Naive thymus-derived CD4-positive, alpha-beta T cell (primary cell): ENCODE results near the gene LRRC45. TPM values are rescaled to one million over a fixed set of nuclear protein-coding genes. Genes with fewer than 3 reads are reported as not detected.

Experiments used
- ATAC-seq: fragments of 150-1000 bp; cut with Tn5 transposase; 2 replicates; pipeline ENCODE4 v1.10.0; 2021; ENCODE audit warnings: mild to moderate bottlenecking, moderate library complexity
- CTCF ChIA-PET: fragments of 350-600 bp; sonication (Branson Sonifier 250); formaldehyde crosslinking; loops from one replicate; lab custom pipeline; 2021; ENCODE audit warnings: antibody characterized with exemption; lab: Charles Lee
- POLR2A ChIA-PET: fragments of 350-600 bp; sonication (Branson Sonifier 250); formaldehyde crosslinking; loops from one replicate; lab custom pipeline; 2021; ENCODE audit warnings: antibody characterized with exemption, inconsistent platforms; lab: Charles Lee
- DNase-seq, 9 donors: peaks; one replicate each; pipeline versions ENCODE4 v3.0.0 to v3.0.0-alpha.2; 2020 to 2022; ENCODE audit warnings: mixed read lengths in 1 of 9
- H3K27ac ChIP-seq: one replicate; pipeline ENCODE4 v1.7.0; 2013; ENCODE audit warnings: mild to moderate bottlenecking, low read depth, low read length, moderate library complexity
- H3K27me3 ChIP-seq, 2 donors: one replicate each; pipeline ENCODE4 v1.7.0; 2013; ENCODE audit warnings: low read length in 2 of 2, mild to moderate bottlenecking in 2 of 2, moderate library complexity in 2 of 2; ENCODE audit not compliant: control insufficient read depth in 2 of 2, insufficient read depth in 2 of 2
- H3K36me3 ChIP-seq, 3 experiments: 1 replicate in 2 of 3; 2 replicates in 1 of 3; pipeline ENCODE4 v1.7.0; 2013; ENCODE audit warnings: low read length in 3 of 3, mild to moderate bottlenecking in 3 of 3, moderate library complexity in 1 of 3; ENCODE audit not compliant: insufficient read depth in 3 of 3, control insufficient read depth in 2 of 3
- H3K4me1 ChIP-seq, 2 donors: one replicate each; pipeline ENCODE4 v1.7.0; 2013; ENCODE audit warnings: low read length in 2 of 2, mild to moderate bottlenecking in 2 of 2, moderate library complexity in 1 of 2; ENCODE audit not compliant: control insufficient read depth in 2 of 2, insufficient read depth in 2 of 2
- H3K4me3 ChIP-seq: 2 replicates; pipeline ENCODE4 v1.7.0; 2013; ENCODE audit warnings: mild to moderate bottlenecking, low read length
- H3K9me3 ChIP-seq, 3 experiments: 1 replicate in 2 of 3; 2 replicates in 1 of 3; pipeline ENCODE4 v1.7.0; 2013; ENCODE audit warnings: low read length in 3 of 3; ENCODE audit not compliant: control insufficient read depth in 2 of 3
- H3K27ac Mint-ChIP-seq, 9 donors: one replicate each; pipeline ENCODE4 v1.8.0; 2020 to 2022; ENCODE audit warnings: mixed read lengths in 9 of 9, mild to moderate bottlenecking in 8 of 9, moderate library complexity in 5 of 9, inconsistent platforms in 2 of 9
- H3K27me3 Mint-ChIP-seq, 5 donors: one replicate each; pipeline ENCODE4 v1.8.0; 2021 to 2022; ENCODE audit warnings: mixed read lengths in 5 of 5, mild to moderate bottlenecking in 1 of 5
- H3K36me3 Mint-ChIP-seq, 5 donors: one replicate each; pipeline ENCODE4 v1.8.0; 2020 to 2022; ENCODE audit warnings: mixed read lengths in 5 of 5, mild to moderate bottlenecking in 3 of 5, inconsistent platforms in 1 of 5
- H3K4me1 Mint-ChIP-seq, 7 donors: one replicate each; pipeline ENCODE4 v1.8.0; 2020 to 2022; ENCODE audit warnings: mixed read lengths in 7 of 7, mild to moderate bottlenecking in 3 of 7, inconsistent platforms in 1 of 7
- H3K4me3 Mint-ChIP-seq, 10 donors: one replicate each; pipeline ENCODE4 v1.8.0; 2020 to 2022; ENCODE audit warnings: mild to moderate bottlenecking in 10 of 10, mixed read lengths in 10 of 10, moderate library complexity in 6 of 10, inconsistent platforms in 2 of 10
- H3K9me3 Mint-ChIP-seq, 11 donors: one replicate each; pipeline ENCODE4 v1.8.0; 2020 to 2022; ENCODE audit warnings: mixed read lengths in 11 of 11, mild to moderate bottlenecking in 4 of 11, inconsistent platforms in 1 of 11, moderate library complexity in 1 of 11
- intact Hi-C, 2 donors: fragments of 100-400 bp; cut with micrococcal nuclease; formaldehyde crosslinking; loops; one replicate each; pipeline ENCODE4 v1.15.1; 2023
- polyA plus RNA-seq, 2 donors: library from polyadenylated mRNA; unstranded; fragments of 300-500 nt; fragmentation: Illumina TruSeq; gene quantifications; one replicate each; pipeline ENCODE4 v1.2.3, GENCODE V29; 2021
- total RNA-seq, 6 experiments: library from RNA in 5 of 6; stranded (reverse) in 5 of 6; gene quantifications; 1 replicate in 5 of 6; 2 replicates in 1 of 6; pipeline ENCODE4 v1.2.3 and lab custom pipeline; 2021 to 2026

The LRRC45 gene
- total and polyA plus RNA-seq, 7 experiments from 2014 or later = 4.1 to 39.1 (median 12.0) TPM

- H3K27ac Mint-ChIP-seq = no peak overlapping the region
- Histone ChIP-seq H3K4me3 (no peak overlapping the region), H3K9me3 (no peaks in the 10 kb centered on the region), H3K27me3 (no peaks in the 10 kb centered on the region), H3K4me1 (peaks cover 0 to 11% of the 10 kb centered on the region in 2 donors), H3K27ac (no peak overlapping the region), H3K36me3 (peaks cover 0 to 96% (median 19%) of the 10 kb centered on the region in 3 experiments)
- H3K27me3 Mint-ChIP-seq = no peaks in the 10 kb centered on the region
- ATAC-seq (no peak), DNase-seq (no peak)
- H3K9me3 Mint-ChIP-seq = no peaks in the 10 kb centered on the region
- CTCF ChIA-PET = no interaction called here
- intact Hi-C loops = no loop called here
- peaks cover 0 to under 1% (median 0%) of the 10 kb centered on the region in 7 donors for H3K4me1 Mint-ChIP-seq
- POLR2A ChIA-PET = no interaction called here
- no peak overlapping the region for H3K4me3 Mint-ChIP-seq
- H3K36me3 Mint-ChIP-seq = peaks cover 0 to 9% (median 0%) of the 10 kb centered on the region in 5 donors
Observed at GRCh38 chr17:82058855-82059249, 35.7 kb downstream of the LRRC45 start.

GRCh38 chr17:82059272-82060000 lies 36.3 kb downstream of the LRRC45 start:
- peaks cover 0 to 13% of the 10 kb centered on the region in 2 donors for H3K4me1 ChIP-seq
- ATAC-seq (no peak), DNase-seq (no peak)
- Mint-ChIP-seq H3K4me1 (peaks cover 0 to 6% (median 4%) of the 10 kb centered on the region in 7 donors), H3K9me3 (no peaks in the 10 kb centered on the region), H3K27ac (peak overlapping the region in 1 of 9 donors; percentile 25), H3K4me3 (no peak overlapping the region), H3K36me3 (peaks cover 0 to 9% (median 0%) of the 10 kb centered on the region in 5 donors), H3K27me3 (no peaks in the 10 kb centered on the region)
- POLR2A ChIA-PET = interaction anchor here (0.6 kb wide), 1 partner anchor 7 kb away, joined by 3 read pairs; no protein-coding TSS in a partner anchor
- H3K9me3 ChIP-seq = no peaks in the 10 kb centered on the region
- CTCF ChIA-PET = no interaction called here
- no peaks in the 10 kb centered on the region for H3K27me3 ChIP-seq
- H3K36me3 ChIP-seq = peaks cover 0 to 94% (median 18%) of the 10 kb centered on the region in 3 experiments
- no peak overlapping the region for H3K4me3 ChIP-seq
- intact Hi-C loops = no loop called here
- H3K27ac ChIP-seq = no peak overlapping the region

GRCh38 chr17:82060001-82060380 lies 36.9 kb downstream of the LRRC45 start:
- Mint-ChIP-seq H3K4me1 (peaks cover 0 to 9% (median 5%) of the 10 kb centered on the region in 7 donors), H3K9me3 (no peaks in the 10 kb centered on the region), H3K27me3 (no peaks in the 10 kb centered on the region), H3K36me3 (peaks cover 0 to 9% (median 0%) of the 10 kb centered on the region in 5 donors), H3K4me3 (no peak overlapping the region), H3K27ac (peak overlapping the region in 2 of 9 donors; percentile 36 to 54)
- ChIA-PET CTCF (no interaction called here), POLR2A (interaction anchor here (0.6 kb wide), 2 partner anchors 8 to 1119 kb away, joined by 3 read pairs; no protein-coding TSS in a partner anchor)
- no peak for ATAC-seq
- intact Hi-C loops = no loop called here
- peaks cover 0 to 18% of the 10 kb centered on the region in 2 donors for H3K4me1 ChIP-seq
- H3K27me3 ChIP-seq = no peaks in the 10 kb centered on the region
- H3K9me3 ChIP-seq = no peaks in the 10 kb centered on the region
- no peak overlapping the region for H3K4me3 ChIP-seq
- peaks cover 0 to 88% (median 18%) of the 10 kb centered on the region in 3 experiments for H3K36me3 ChIP-seq
- H3K27ac ChIP-seq = no peak overlapping the region
- DNase-seq = no peak

- POLR2A ChIA-PET = interaction anchor here (0.6 kb wide), 1 partner anchor 1120 kb away, joined by 3 read pairs; no protein-coding TSS in a partner anchor
Observed at GRCh38 chr17:82060614-82061013, 37.5 kb downstream of the LRRC45 start.

GRCh38 chr17:82061047-82061925 lies 38.2 kb downstream of the LRRC45 start:
- ChIA-PET POLR2A (interaction anchor here (0.8 kb wide), 1 partner anchor 8 kb away, joined by 4 read pairs; no protein-coding TSS in a partner anchor), CTCF (no interaction called here)
- peak in 1 of 9 donors; percentile 7 for DNase-seq
- Mint-ChIP-seq H3K27me3 (no peaks in the 10 kb centered on the region), H3K4me1 (peaks cover 0 to 12% (median 8%) of the 10 kb centered on the region in 7 donors), H3K4me3 (no peak overlapping the region), H3K36me3 (peaks cover 0 to 9% (median 0%) of the 10 kb centered on the region in 5 donors), H3K9me3 (no peaks in the 10 kb centered on the region), H3K27ac (peak overlapping the region in 2 of 9 donors; percentile 17 to 61)
- Histone ChIP-seq H3K27me3 (no peaks in the 10 kb centered on the region), H3K36me3 (peaks cover 0 to 75% (median 14%) of the 10 kb centered on the region in 3 experiments), H3K9me3 (no peaks in the 10 kb centered on the region), H3K27ac (no peak overlapping the region), H3K4me1 (peaks cover 4 to 24% of the 10 kb centered on the region in 2 donors), H3K4me3 (no peak overlapping the region)
- no peak for ATAC-seq
- intact Hi-C loops = no loop called here

More at GRCh38 chr17:82060614-82061013, 37.5 kb downstream of the LRRC45 start:
- no peaks in the 10 kb centered on the region for H3K27me3 Mint-ChIP-seq
- Histone ChIP-seq H3K27ac (no peak overlapping the region), H3K9me3 (no peaks in the 10 kb centered on the region), H3K27me3 (no peaks in the 10 kb centered on the region), H3K36me3 (peaks cover 0 to 82% (median 18%) of the 10 kb centered on the region in 3 experiments), H3K4me1 (peaks cover 0 to 20% of the 10 kb centered on the region in 2 donors), H3K4me3 (no peak overlapping the region)
- DNase-seq (no peak), ATAC-seq (no peak)
- H3K9me3 Mint-ChIP-seq = no peaks in the 10 kb centered on the region
- H3K4me3 Mint-ChIP-seq = no peak overlapping the region
- intact Hi-C loops = no loop called here
- peaks cover 0 to 9% (median 0%) of the 10 kb centered on the region in 5 donors for H3K36me3 Mint-ChIP-seq
- CTCF ChIA-PET = no interaction called here
- H3K27ac Mint-ChIP-seq = no peak overlapping the region
- peaks cover 0 to 9% (median 5%) of the 10 kb centered on the region in 7 donors for H3K4me1 Mint-ChIP-seq
